Endothelial cell of umbilical vein (primary cell): Measurements from ENCODE around the gene PLK5. TPM values are rescaled to one million over a fixed set of nuclear protein-coding genes. Genes with fewer than 3 reads are reported as not detected.

ENCODE experiments used
- BruUV-seq: library from RNA; stranded (reverse); fragments of 400-500 nt; replicated peaks from 2 replicates; lab custom pipeline; 2021; lab: Mats Ljungman, UMichigan
- CTCF ChIA-PET: fragments of 300-600, 350-600 bp; sonication (Branson Sonifier 250); formaldehyde crosslinking; loops from one replicate; lab custom pipeline; 2021; ENCODE audit warnings: antibody characterized with exemption, inconsistent platforms; lab: Charles Lee
- POLR2A ChIA-PET: fragments of 300-600, 350-600 bp; sonication (Branson Sonifier 250); formaldehyde crosslinking; loops from one replicate; lab custom pipeline; 2021; ENCODE audit warnings: antibody characterized with exemption, inconsistent platforms; lab: Charles Lee
- DNase-seq: peaks from one replicate; pipeline ENCODE4 v3.0.0-alpha.2; 2011; ENCODE audit warnings: low read depth, low spot score
- FAIRE-seq: peaks from 2 replicates; lab custom pipeline; 2011; peaks lifted over from hg19 to GRCh38; lab: Jason Lieb, UNC
- H2AFZ ChIP-seq: 2 replicates; pipeline ENCODE4 v1.6.0; 2012; ENCODE audit warnings: low read depth, low read length, control low read depth, inconsistent platforms
- H3K27ac ChIP-seq: 2 replicates; pipeline ENCODE4 v1.5.1; 2011; ENCODE audit warnings: low read depth, mild to moderate bottlenecking, control low read depth, low read length, moderate library complexity; ENCODE audit not compliant: insufficient read depth
- H3K27me3 ChIP-seq, 2 experiments: 2 replicates each; pipeline versions ENCODE4 v1.6.0 to v1.6.1; 2011; ENCODE audit warnings: low read length in 2 of 2, mixed read lengths in 1 of 2; ENCODE audit not compliant: control insufficient read depth in 2 of 2, insufficient read depth in 2 of 2
- H3K36me3 ChIP-seq, 2 experiments: 2 replicates in 1 of 2; 3 replicates in 1 of 2; pipeline ENCODE4 v1.5.1; 2011; ENCODE audit warnings: low read length in 2 of 2, mild to moderate bottlenecking in 1 of 2, moderate library complexity in 1 of 2; ENCODE audit not compliant: control insufficient read depth in 2 of 2, insufficient read depth in 2 of 2; ENCODE audit errors: extremely low read depth in 1 of 2
- H3K4me1 ChIP-seq: 3 replicates; pipeline ENCODE4 v1.5.1; 2011; ENCODE audit warnings: mild to moderate bottlenecking, low read length; ENCODE audit not compliant: control insufficient read depth, insufficient read depth; ENCODE audit errors: extremely low read depth
- H3K4me2 ChIP-seq: 2 replicates; pipeline ENCODE4 v1.6.1; 2011; ENCODE audit warnings: low read length, control low read depth, mixed read lengths; ENCODE audit not compliant: insufficient read depth
- H3K4me3 ChIP-seq, 3 experiments: fragments of 200-600 bp in 1 of 3; sonication (generic), shearing (Covaris generic) in 1 of 3; replicated peaks in 1 of 3; 2 replicates each; pipeline ENCODE4 v1.5.1; 2011 to 2016; ENCODE audit warnings: control low read depth in 3 of 3, low read length in 3 of 3, mild to moderate bottlenecking in 2 of 3, inconsistent platforms in 1 of 3, low read depth in 1 of 3, moderate library complexity in 1 of 3; ENCODE audit not compliant: insufficient read depth in 1 of 3
- H3K79me2 ChIP-seq: 2 replicates; pipeline ENCODE4 v1.6.0; 2012; ENCODE audit warnings: low read length, inconsistent platforms; ENCODE audit not compliant: control insufficient read depth, insufficient read depth
- H3K9ac ChIP-seq: replicated peaks from 2 replicates; pipeline ENCODE3; 2011; ENCODE audit warnings: low read length, control low read depth; ENCODE audit not compliant: insufficient read depth; ENCODE audit errors: extremely low read depth
- H3K9me1 ChIP-seq: replicated peaks from 3 replicates; pipeline ENCODE4 v1.6.0; 2011; ENCODE audit warnings: mild to moderate bottlenecking, low read length; ENCODE audit not compliant: control insufficient read depth, insufficient read depth; ENCODE audit errors: extremely low read depth
- H3K9me3 ChIP-seq: replicated peaks from 2 replicates; pipeline ENCODE4 v1.5.1; 2012; ENCODE audit warnings: low read length, inconsistent platforms; ENCODE audit not compliant: control insufficient read depth, insufficient read depth
- H4K20me1 ChIP-seq: replicated peaks from 2 replicates; pipeline ENCODE3; 2011; ENCODE audit warnings: mild to moderate bottlenecking, low read length; ENCODE audit not compliant: control insufficient read depth, insufficient read depth; ENCODE audit errors: extremely low read depth
- EZH2 ChIP-seq: IDR thresholded peaks from 2 replicates; pipeline ENCODE4 v1.6.1; 2012; ENCODE audit warnings: borderline replicate concordance, low read depth, mild to moderate bottlenecking, moderate library complexity, low read length, inconsistent platforms; ENCODE audit not compliant: severe bottlenecking
- FOS ChIP-seq: IDR thresholded peaks from 2 replicates; pipeline ENCODE4 v1.6.1; 2011; ENCODE audit warnings: mild to moderate bottlenecking, low read length, moderate library complexity, borderline replicate concordance; ENCODE audit not compliant: insufficient read depth
- GATA2 ChIP-seq: IDR thresholded peaks from 2 replicates; pipeline ENCODE4 v1.7.0; 2011; ENCODE audit warnings: low read depth, mild to moderate bottlenecking, moderate library complexity, mixed read lengths, low read length; ENCODE audit not compliant: insufficient read length, insufficient read depth
- JUN ChIP-seq: IDR thresholded peaks from 2 replicates; pipeline ENCODE4 v1.6.1; 2011; ENCODE audit warnings: borderline replicate concordance, low read depth; ENCODE audit not compliant: insufficient read length, insufficient read depth
- MYC ChIP-seq: IDR thresholded peaks from one replicate; pipeline ENCODE4 v1.6.1; 2011; ENCODE audit warnings: mild to moderate bottlenecking, low read depth, low read length
- POLR2A ChIP-seq: IDR thresholded peaks from 2 replicates; pipeline ENCODE4 v1.6.1; 2012; ENCODE audit warnings: low read depth, mild to moderate bottlenecking, control low read depth, low read length
- dilution Hi-C: fragments of 300-500 bp; cut with MboI; formaldehyde crosslinking; loops from one replicate; pipeline ENCODE4 v1.15.0; 2019; ENCODE audit warnings: low sequenced_read_pairs; ENCODE audit not compliant: extremely low pct_ligation_motif_present
- intact Hi-C: fragments of 100-400 bp; cut with micrococcal nuclease; formaldehyde crosslinking; loops from one replicate; pipeline ENCODE4 v1.10.0; 2022
- polyA plus RNA-seq, 4 experiments: library from polyadenylated mRNA; depleted of rRNA in 3 of 4; stranded (reverse) in 3 of 4; unstranded in 1 of 4; fragments of >200 nt; gene quantifications; 2 replicates each; pipeline versions ENCODE4 v1.2.1 to v1.2.3, GENCODE V29; 2011 to 2012; ENCODE audit warnings: missing spikeins in 1 of 4
- total RNA-seq: library from RNA; stranded (reverse); gene quantifications from 2 replicates; pipeline ENCODE4 v1.2.3, GENCODE V29; 2021
- TF ChIP-seq, protein P1 (sequence below): IDR thresholded peaks from 2 replicates; pipeline ENCODE4 v1.6.1; 2011; ENCODE audit not compliant: insufficient read depth, insufficient read length
- TF ChIP-seq, protein P2 (sequence below), 2 donors: IDR thresholded peaks; 1 replicate in 1 of 2; 2 replicates in 1 of 2; pipeline ENCODE4 v1.5.1; 2011; ENCODE audit warnings: low read length in 2 of 2, mild to moderate bottlenecking in 2 of 2, moderate library complexity in 2 of 2, control low read depth in 1 of 2, inconsistent platforms in 1 of 2, low read depth in 1 of 2; ENCODE audit not compliant: insufficient read depth in 1 of 2; ENCODE audit errors: extremely low read depth in 1 of 2

PLK5 gene
- total and polyA plus RNA-seq, 2 donors (not counting 3 experiments of a cell fraction or from before 2014, with no cell fraction given): not detected

- Histone ChIP-seq H3K4me3 (no peak overlapping the region), H3K9ac (no peak overlapping the region), H3K4me2 (no peak overlapping the region), H2AFZ (no peak overlapping the region), H3K4me1 (no peaks in the 10 kb centered on the region), H3K9me3 (no peaks in the 10 kb centered on the region), H3K27ac (no peak overlapping the region), H4K20me1 (no peaks in the 10 kb centered on the region), H3K9me1 (no peaks in the 10 kb centered on the region), H3K27me3 (no peaks in the 10 kb centered on the region), H3K36me3 (peaks cover 10 to 14% of the 10 kb centered on the region in 2 experiments), H3K79me2 (peaks cover 38% of the 10 kb centered on the region)
- FAIRE-seq (no peak), DNase-seq (no peak)
- TF ChIP-seq, protein P1, sequence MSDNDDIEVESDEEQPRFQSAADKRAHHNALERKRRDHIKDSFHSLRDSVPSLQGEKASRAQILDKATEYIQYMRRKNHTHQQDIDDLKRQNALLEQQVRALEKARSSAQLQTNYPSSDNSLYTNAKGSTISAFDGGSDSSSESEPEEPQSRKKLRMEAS: no peak
- TF ChIP-seq, protein P2, sequence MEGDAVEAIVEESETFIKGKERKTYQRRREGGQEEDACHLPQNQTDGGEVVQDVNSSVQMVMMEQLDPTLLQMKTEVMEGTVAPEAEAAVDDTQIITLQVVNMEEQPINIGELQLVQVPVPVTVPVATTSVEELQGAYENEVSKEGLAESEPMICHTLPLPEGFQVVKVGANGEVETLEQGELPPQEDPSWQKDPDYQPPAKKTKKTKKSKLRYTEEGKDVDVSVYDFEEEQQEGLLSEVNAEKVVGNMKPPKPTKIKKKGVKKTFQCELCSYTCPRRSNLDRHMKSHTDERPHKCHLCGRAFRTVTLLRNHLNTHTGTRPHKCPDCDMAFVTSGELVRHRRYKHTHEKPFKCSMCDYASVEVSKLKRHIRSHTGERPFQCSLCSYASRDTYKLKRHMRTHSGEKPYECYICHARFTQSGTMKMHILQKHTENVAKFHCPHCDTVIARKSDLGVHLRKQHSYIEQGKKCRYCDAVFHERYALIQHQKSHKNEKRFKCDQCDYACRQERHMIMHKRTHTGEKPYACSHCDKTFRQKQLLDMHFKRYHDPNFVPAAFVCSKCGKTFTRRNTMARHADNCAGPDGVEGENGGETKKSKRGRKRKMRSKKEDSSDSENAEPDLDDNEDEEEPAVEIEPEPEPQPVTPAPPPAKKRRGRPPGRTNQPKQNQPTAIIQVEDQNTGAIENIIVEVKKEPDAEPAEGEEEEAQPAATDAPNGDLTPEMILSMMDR (IDR thresholded peaks at IDR 0.05; ENCODE audit: extremely low read depth in 1 of 2, insufficient read depth in 1 of 2, low read depth in 1 of 2, low read length in 2 of 2): no peak
- no peak for TF ChIP-seq EZH2
- TF ChIP-seq JUN: no peak
- TF ChIP-seq MYC: no peak
- TF ChIP-seq GATA2: no peak
- TF ChIP-seq FOS: no peak
- no peak for TF ChIP-seq POLR2A
- dilution Hi-C loops (no loop called here), intact Hi-C loops (no loop called here)
- TSS peak; percentile 43 for BruUV-seq
- CTCF ChIA-PET: no interaction called here
- POLR2A ChIA-PET: no interaction called here
Measured at GRCh38 chr19:1556390-1557070, 32.7 kb downstream of the PLK5 start.
